ENCODE measurements around the gene USP21.

Gene USP21

GRCh38 chr1:161164901-161165610 lies 5.8 kb downstream of the USP21 start:
- Histone ChIP-seq H3K23ac (ENCODE audit: low read length in 2 of 2) (no peak overlapping the region), H2AFZ (ENCODE audit: low read depth, low read length) (no peak overlapping the region), H3K4ac (ENCODE audit: low read depth in 1 of 2, low read length in 2 of 2) (no peak overlapping the region), H3K27me3 (ENCODE audit: control insufficient read depth in 1 of 2, insufficient read depth in 1 of 2, low read length in 2 of 2) (no peaks in the 10 kb centered on the region), H3K27ac (ENCODE audit: low read length, poor library complexity, severe bottlenecking) (no peak overlapping the region), H3K9me3 (ENCODE audit: control insufficient read depth, low read length) (no peaks in the 10 kb centered on the region), H2BK15ac (ENCODE audit: low read depth, poor library complexity, severe bottlenecking) (no peak overlapping the region), H2BK120ac (ENCODE audit: low read depth, low read length) (no peak overlapping the region), H3K79me1 (replicated peaks; ENCODE audit: low read length, poor library complexity, severe bottlenecking) (peaks cover 45% of the 10 kb centered on the region), H2BK5ac (ENCODE audit: low read depth, low read length, poor library complexity, severe bottlenecking) (no peak overlapping the region), H4K8ac (ENCODE audit: low read length) (no peak overlapping the region), H3K14ac (ENCODE audit: low read length in 2 of 2) (no peak overlapping the region), H3K9ac (ENCODE audit: low read length) (peak overlapping the region; percentile 97), H3K4me1 (ENCODE audit: control insufficient read depth, insufficient read depth, low read depth, low read length) (peaks cover 23% of the 10 kb centered on the region), H2AK5ac (ENCODE audit: low read length, severe bottlenecking) (no peak overlapping the region), H3K18ac (ENCODE audit: low read depth in 1 of 2, low read length in 2 of 2) (no peak overlapping the region), H2BK12ac (ENCODE audit: low read length in 2 of 2) (no peak overlapping the region), H4K91ac (ENCODE audit: low read length) (no peak overlapping the region), H3K4me2 (ENCODE audit: low read length, poor library complexity, severe bottlenecking) (peak overlapping the region; percentile 78), H3K4me3 (ENCODE audit: insufficient read depth in 1 of 2, low read depth in 1 of 2, low read length in 2 of 2) (peak overlapping the region in 1 of 2 experiments; percentile 99), H3K36me3 (ENCODE audit: control insufficient read depth in 1 of 2, insufficient read depth in 2 of 2, low read depth in 1 of 2, low read length in 2 of 2) (peaks cover 56 to 59% of the 10 kb centered on the region in 2 experiments)
- 97% methylated on average over 9 of the region's 14 CpGs for WGBS
- DNase-seq = no peak

GRCh38 chr1:161165742-161166668 lies 6.7 kb downstream of the USP21 start, which contains the start of gene PPOX:
Gene PPOX (plus strand): TSS chr1:161166426. CDS start chr1:161166848, 422 bp downstream.
- H3K4me2 ChIP-seq (ENCODE audit: low read length, poor library complexity, severe bottlenecking) = peak within 1 kb of the TSS; percentile 78
- peak within 1 kb of the TSS in 1 of 2 experiments; percentile 38 for H3K14ac ChIP-seq (ENCODE audit: low read length in 2 of 2)
- H3K27ac ChIP-seq (ENCODE audit: low read length, poor library complexity, severe bottlenecking) = peak within 1 kb of the TSS; percentile 64
- peak within 1 kb of the TSS; percentile 37 to 54 for H3K18ac ChIP-seq (ENCODE audit: low read depth in 1 of 2, low read length in 2 of 2)
- 2% methylated on average over 54 of the region's 54 CpGs for WGBS
- peak within 1 kb of the TSS; percentile 75 for H2AFZ ChIP-seq (ENCODE audit: low read depth, low read length)
- peak within 1 kb of the TSS; percentile 78 to 99 for H3K4me3 ChIP-seq (ENCODE audit: insufficient read depth in 1 of 2, low read depth in 1 of 2, low read length in 2 of 2)
- peak within 1 kb of the TSS in 1 of 2 experiments; percentile 52 for H2BK12ac ChIP-seq (ENCODE audit: low read length in 2 of 2)
- H3K23ac ChIP-seq (ENCODE audit: low read length in 2 of 2) = no peak within 1 kb of the TSS
- H2BK120ac ChIP-seq (ENCODE audit: low read depth, low read length) = no peak within 1 kb of the TSS
- H3K4me1 ChIP-seq (ENCODE audit: control insufficient read depth, insufficient read depth, low read depth, low read length) = peaks cover 14% of the 10 kb centered on the region
- no peaks in the 10 kb centered on the region for H3K9me3 ChIP-seq (ENCODE audit: control insufficient read depth, low read length)
- peak within 1 kb of the TSS; percentile 66 for H4K8ac ChIP-seq (ENCODE audit: low read length)
- peak within 1 kb of the TSS; percentile 97 for H3K9ac ChIP-seq (ENCODE audit: low read length)
- no peak within 1 kb of the TSS for H2BK5ac ChIP-seq (ENCODE audit: low read depth, low read length, poor library complexity, severe bottlenecking)
- peak within 1 kb of the TSS; percentile 15 to 64 for H3K4ac ChIP-seq (ENCODE audit: low read depth in 1 of 2, low read length in 2 of 2)
- H2AK5ac ChIP-seq (ENCODE audit: low read length, severe bottlenecking) = no peak within 1 kb of the TSS
- H2BK15ac ChIP-seq (ENCODE audit: low read depth, poor library complexity, severe bottlenecking) = peak within 1 kb of the TSS; percentile 54
- no peaks in the 10 kb centered on the region for H3K27me3 ChIP-seq (ENCODE audit: control insufficient read depth in 1 of 2, insufficient read depth in 1 of 2, low read length in 2 of 2)
- H3K36me3 ChIP-seq (ENCODE audit: control insufficient read depth in 1 of 2, insufficient read depth in 2 of 2, low read depth in 1 of 2, low read length in 2 of 2) = peaks cover 59 to 63% of the 10 kb centered on the region in 2 experiments
- peak within 1 kb of the TSS; percentile 3 for H4K91ac ChIP-seq (ENCODE audit: low read length)
- peak; percentile 99 for DNase-seq
- peaks cover 40% of the 10 kb centered on the region for H3K79me1 ChIP-seq (replicated peaks; ENCODE audit: low read length, poor library complexity, severe bottlenecking)

DNA sequence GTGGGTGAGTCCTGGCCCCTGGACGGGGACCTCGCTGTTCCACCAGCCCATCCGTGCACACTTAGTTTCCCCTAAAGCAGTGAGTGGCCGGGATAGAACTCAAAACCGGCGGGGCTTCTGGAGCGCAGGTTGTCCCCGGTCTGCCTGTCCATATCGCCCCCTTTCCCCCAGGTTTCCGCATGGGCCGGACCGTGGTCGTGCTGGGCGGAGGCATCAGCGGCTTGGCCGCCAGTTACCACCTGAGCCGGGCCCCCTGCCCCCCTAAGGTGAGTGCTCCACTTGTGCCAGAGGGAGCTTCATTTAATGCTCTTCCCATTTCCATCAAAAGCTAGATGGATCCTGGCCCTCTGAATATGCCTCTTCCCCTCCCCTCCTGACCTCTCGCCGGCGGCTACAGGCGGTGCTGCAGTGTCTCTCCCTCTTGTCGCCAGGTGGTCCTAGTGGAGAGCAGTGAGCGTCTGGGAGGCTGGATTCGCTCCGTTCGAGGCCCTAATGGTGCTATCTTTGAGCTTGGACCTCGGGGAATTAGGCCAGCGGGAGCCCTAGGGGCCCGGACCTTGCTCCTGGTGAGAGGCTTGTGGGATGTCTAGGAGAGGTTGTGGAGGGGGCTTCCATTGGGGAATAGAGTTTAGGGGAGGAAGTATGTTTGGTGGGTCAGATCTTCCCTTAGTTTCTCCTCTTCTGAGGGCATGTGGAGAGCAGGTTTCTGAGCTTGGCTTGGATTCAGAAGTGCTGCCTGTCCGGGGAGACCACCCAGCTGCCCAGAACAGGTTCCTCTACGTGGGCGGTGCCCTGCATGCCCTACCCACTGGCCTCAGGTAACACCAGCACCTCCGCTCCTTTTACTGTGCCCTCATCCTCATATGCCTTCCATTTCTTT lies 7.6 kb downstream of the USP21 start:
- H2BK120ac ChIP-seq (ENCODE audit: low read depth, low read length) = no peak overlapping the region

More for the DNA sequence above, 7.6 kb downstream of the USP21 start:
- Histone ChIP-seq H2BK5ac (ENCODE audit: low read depth, low read length, poor library complexity, severe bottlenecking) (no peak overlapping the region), H3K79me1 (replicated peaks; ENCODE audit: low read length, poor library complexity, severe bottlenecking) (peaks cover 39% of the 10 kb centered on the region), H3K9ac (ENCODE audit: low read length) (peak overlapping the region; percentile 97), H2BK12ac (ENCODE audit: low read length in 2 of 2) (peak overlapping the region in 1 of 2 experiments; percentile 52), H3K4me1 (ENCODE audit: control insufficient read depth, insufficient read depth, low read depth, low read length) (peaks cover 9% of the 10 kb centered on the region), H3K18ac (ENCODE audit: low read depth in 1 of 2, low read length in 2 of 2) (peak overlapping the region; percentile 25 to 37), H3K4me2 (ENCODE audit: low read length, poor library complexity, severe bottlenecking) (peak overlapping the region; percentile 57), H2BK15ac (ENCODE audit: low read depth, poor library complexity, severe bottlenecking) (peak overlapping the region; percentile 54), H2AFZ (ENCODE audit: low read depth, low read length) (peak overlapping the region; percentile 68), H3K27me3 (ENCODE audit: control insufficient read depth in 1 of 2, insufficient read depth in 1 of 2, low read length in 2 of 2) (no peaks in the 10 kb centered on the region), H4K91ac (ENCODE audit: low read length) (peak overlapping the region; percentile 3), H3K4ac (ENCODE audit: low read depth in 1 of 2, low read length in 2 of 2) (peak overlapping the region; percentile 15 to 64), H3K27ac (ENCODE audit: low read length, poor library complexity, severe bottlenecking) (peak overlapping the region; percentile 56), H3K4me3 (ENCODE audit: insufficient read depth in 1 of 2, low read depth in 1 of 2, low read length in 2 of 2) (peak overlapping the region; percentile 78 to 99), H3K14ac (ENCODE audit: low read length in 2 of 2) (no peak overlapping the region), H3K36me3 (ENCODE audit: control insufficient read depth in 1 of 2, insufficient read depth in 2 of 2, low read depth in 1 of 2, low read length in 2 of 2) (peaks cover 59 to 64% of the 10 kb centered on the region in 2 experiments), H3K23ac (ENCODE audit: low read length in 2 of 2) (no peak overlapping the region), H2AK5ac (ENCODE audit: low read length, severe bottlenecking) (no peak overlapping the region), H3K9me3 (ENCODE audit: control insufficient read depth, low read length) (no peaks in the 10 kb centered on the region), H4K8ac (ENCODE audit: low read length) (peak overlapping the region; percentile 66)
- peak; percentile 35 for DNase-seq
- 13% methylated on average over 33 of the region's 33 CpGs for WGBS

All from mesenchymal stem cell (in vitro differentiated cells and primary cell).